ENCODE results near the gene G2E3. TPM values are rescaled to one million over a fixed set of nuclear protein-coding genes. Genes with fewer than 3 reads are reported as not detected.
"Not testable (repeated sequence)": the region's sequence is repeated elsewhere in the genome, so short reads cannot be mapped to it uniquely, and the experiment has no call there.

Gene G2E3
- total RNA-seq, 4 donors from 2014 or later = 7.8 to 16.4 (median 9.8) TPM

GRCh38 chr14:30525833-30526232, 33.1 kb upstream of the G2E3 start:
- ATAC-seq (ENCODE audit: low FRiP score) (no peak), DNase-seq (ENCODE audit: low spot score) (no peak)
- no peak for TF ChIP-seq CTCF (IDR thresholded peaks at IDR 0.05)

- no peak for TF ChIP-seq CTCF (IDR thresholded peaks at IDR 0.05)
- no peak for ATAC-seq (ENCODE audit: low FRiP score)
- DNase-seq (ENCODE audit: low spot score) = no peak
Measured at GRCh38 chr14:30527196-30527595, 31.8 kb upstream of the G2E3 start.

GRCh38 chr14:30528119-30528518, 30.8 kb upstream of the G2E3 start:
- no peak for DNase-seq (ENCODE audit: low spot score)
- no peak for TF ChIP-seq CTCF (IDR thresholded peaks at IDR 0.05)
- no peak for ATAC-seq (ENCODE audit: low FRiP score)

- ATAC-seq (ENCODE audit: low FRiP score) = no peak
- DNase-seq (ENCODE audit: low spot score) = no peak
- TF ChIP-seq CTCF (IDR thresholded peaks at IDR 0.05) = no peak
Measured at GRCh38 chr14:30528778-30529642, 29.9 kb upstream of the G2E3 start.

- DNase-seq (ENCODE audit: low spot score) (no peak), ATAC-seq (ENCODE audit: low FRiP score) (no peak)
- no peak for TF ChIP-seq CTCF (IDR thresholded peaks at IDR 0.05)
Measured at GRCh38 chr14:30532264-30532663, 26.7 kb upstream of the G2E3 start.

- ATAC-seq (ENCODE audit: low FRiP score) (no peak), DNase-seq (ENCODE audit: low spot score) (no peak)
- TF ChIP-seq CTCF (IDR thresholded peaks at IDR 0.05) = no peak
Measured at GRCh38 chr14:30533126-30533525, 25.8 kb upstream of the G2E3 start.

- DNase-seq (ENCODE audit: low spot score) = no peak
- TF ChIP-seq CTCF (IDR thresholded peaks at IDR 0.05) = no peak
- no peak for ATAC-seq (ENCODE audit: low FRiP score)
Measured at GRCh38 chr14:30541318-30541717, 17.6 kb upstream of the G2E3 start.

- DNase-seq (ENCODE audit: low spot score); ATAC-seq (ENCODE audit: low FRiP score): not testable (repeated sequence)
Measured at GRCh38 chr14:30546735-30547134, 12.2 kb upstream of the G2E3 start.

Data from omental fat pad (tissue), 4 donors.